ENCODE measurements around the gene TP53BP2. TPM values are rescaled to one million over a fixed set of nuclear protein-coding genes. Genes with fewer than 3 reads are reported as not detected.
A peak's percentile ranks its signal among the peaks of the same experiment; 100 is the strongest.

TP53BP2 gene
- total RNA-seq, 1 donor from 2014 or later, result 47.4 TPM

DNA sequence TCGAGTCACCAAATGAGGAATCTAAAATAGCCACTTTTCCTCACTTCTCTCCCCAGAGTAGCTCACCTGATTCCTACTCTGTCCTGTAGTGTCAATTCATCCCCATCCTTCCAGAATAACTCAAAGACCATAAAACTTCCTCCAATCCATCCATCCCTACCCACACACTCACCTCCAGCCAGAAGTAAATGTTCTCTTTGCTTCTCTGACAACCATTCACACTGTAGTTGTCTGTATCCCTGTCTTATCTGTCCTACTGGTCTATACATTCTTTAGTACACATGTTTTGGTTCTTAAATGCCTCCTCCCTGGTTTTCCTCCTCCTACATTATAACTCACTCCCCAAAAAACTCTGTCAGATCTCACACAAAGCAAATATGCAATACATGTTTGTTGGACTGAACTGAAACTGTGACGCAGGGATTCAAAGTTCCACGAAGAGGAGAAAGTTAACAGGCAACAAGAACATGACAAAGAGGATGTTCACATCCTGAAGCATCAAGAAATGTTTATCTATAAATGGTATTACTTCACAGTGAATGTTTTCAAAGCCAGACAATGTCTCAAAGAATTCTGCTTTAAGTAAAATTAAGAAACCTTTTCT is 11.0 kb downstream of the TP53BP2 start:
- no peaks in the 10 kb centered on the region for H3K36me3 Mint-ChIP-seq (ENCODE audit: low read depth)
- TF ChIP-seq CTCF (IDR thresholded peaks at IDR 0.05), result no peak
- no peak for DNase-seq (ENCODE audit: low spot score)
- H3K27me3 Mint-ChIP-seq (ENCODE audit: low read depth), result no peaks in the 10 kb centered on the region
- peaks cover 44% of the 10 kb centered on the region for H3K4me1 Mint-ChIP-seq (ENCODE audit: low read depth)
- no peak overlapping the region for H3K4me3 Mint-ChIP-seq (ENCODE audit: unreplicated experiment)
- H3K27ac Mint-ChIP-seq (ENCODE audit: unreplicated experiment), result no peak overlapping the region
- no peaks in the 10 kb centered on the region for H3K9me3 Mint-ChIP-seq (ENCODE audit: low read depth)

- no peak for TF ChIP-seq CTCF (IDR thresholded peaks at IDR 0.05)
- Mint-ChIP-seq H3K9me3 (ENCODE audit: low read depth) (no peaks in the 10 kb centered on the region), H3K27me3 (ENCODE audit: low read depth) (no peaks in the 10 kb centered on the region), H3K27ac (ENCODE audit: unreplicated experiment) (no peak overlapping the region), H3K4me3 (ENCODE audit: unreplicated experiment) (no peak overlapping the region), H3K36me3 (ENCODE audit: low read depth) (no peaks in the 10 kb centered on the region), H3K4me1 (ENCODE audit: low read depth) (peaks cover 46% of the 10 kb centered on the region)
- DNase-seq (ENCODE audit: low spot score), result no peak
Measured at GRCh38 chr1:223833948-223834347, 11.8 kb downstream of the TP53BP2 start.

DNA sequence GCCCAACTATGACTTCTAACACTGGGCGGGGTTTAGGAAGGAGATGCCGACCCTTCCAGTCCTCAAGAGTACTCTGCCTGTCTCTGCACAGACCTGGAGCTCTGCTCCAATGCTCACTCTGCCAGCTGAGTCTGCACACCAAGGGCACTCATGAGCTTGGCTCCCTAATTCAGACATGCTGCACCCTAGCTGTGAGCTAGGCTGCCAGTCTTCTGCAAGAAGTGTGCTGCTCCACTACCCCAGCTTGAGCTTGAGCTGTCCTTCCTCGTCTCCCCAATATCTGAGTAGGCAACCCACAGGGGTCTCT is 13.2 kb downstream of the TP53BP2 start:
- Mint-ChIP-seq H3K9me3 (ENCODE audit: low read depth) (no peaks in the 10 kb centered on the region), H3K4me3 (ENCODE audit: unreplicated experiment) (no peak overlapping the region), H3K4me1 (ENCODE audit: low read depth) (peaks cover 36% of the 10 kb centered on the region), H3K27ac (ENCODE audit: unreplicated experiment) (peak overlapping the region; percentile 97), H3K36me3 (ENCODE audit: low read depth) (no peaks in the 10 kb centered on the region), H3K27me3 (ENCODE audit: low read depth) (no peaks in the 10 kb centered on the region)
- no peak for DNase-seq (ENCODE audit: low spot score)
- no peak for TF ChIP-seq CTCF (IDR thresholded peaks at IDR 0.05)

DNA sequence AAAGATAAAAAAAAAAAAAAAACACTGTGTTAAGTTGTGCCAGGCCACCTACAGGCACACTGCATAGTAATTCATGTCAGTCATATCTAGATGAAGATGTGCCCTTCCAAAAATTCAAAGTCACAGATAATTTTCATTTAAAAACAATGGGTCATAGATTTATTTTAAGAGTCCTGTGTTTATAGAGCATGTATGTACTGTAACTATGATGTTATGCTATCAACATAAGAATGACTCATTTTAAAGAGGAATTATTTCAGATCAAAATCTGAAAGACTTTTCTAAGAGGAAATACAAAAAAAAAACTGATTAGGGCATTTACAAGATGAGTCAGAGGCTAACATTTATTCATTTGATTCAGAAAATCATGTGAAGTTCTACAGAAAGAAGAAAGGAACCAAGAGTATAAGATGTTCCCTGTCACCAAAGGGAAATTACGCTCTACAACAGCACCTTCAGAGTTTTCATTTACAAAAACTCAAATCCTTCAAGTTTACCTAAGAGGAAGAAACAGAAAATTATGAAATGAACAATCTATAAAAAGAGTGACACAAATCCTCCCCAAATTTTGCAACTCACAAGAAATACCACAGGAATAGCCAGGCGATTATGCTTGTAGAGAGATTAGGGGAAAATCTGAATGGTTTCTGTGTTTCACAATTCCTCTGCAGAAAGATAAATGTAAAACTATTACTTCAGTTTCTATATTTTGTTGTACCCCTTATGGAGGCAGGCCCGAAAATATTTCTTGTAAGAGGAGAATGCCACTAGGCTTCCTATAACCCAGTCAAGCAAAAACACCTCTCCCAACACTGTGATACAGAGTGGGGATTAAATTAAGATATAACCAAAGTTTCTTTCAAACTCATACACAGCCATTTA is 13.8 kb downstream of the TP53BP2 start:
- H3K9me3 Mint-ChIP-seq (ENCODE audit: low read depth), result no peaks in the 10 kb centered on the region
- H3K27ac Mint-ChIP-seq (ENCODE audit: unreplicated experiment), result peak overlapping the region; percentile 97
- H3K4me3 Mint-ChIP-seq (ENCODE audit: unreplicated experiment), result no peak overlapping the region
- peaks cover 37% of the 10 kb centered on the region for H3K4me1 Mint-ChIP-seq (ENCODE audit: low read depth)
- H3K27me3 Mint-ChIP-seq (ENCODE audit: low read depth), result no peaks in the 10 kb centered on the region
- DNase-seq (ENCODE audit: low spot score), result no peak
- TF ChIP-seq CTCF (IDR thresholded peaks at IDR 0.05), result peak; percentile 48
- H3K36me3 Mint-ChIP-seq (ENCODE audit: low read depth), result no peaks in the 10 kb centered on the region

DNA sequence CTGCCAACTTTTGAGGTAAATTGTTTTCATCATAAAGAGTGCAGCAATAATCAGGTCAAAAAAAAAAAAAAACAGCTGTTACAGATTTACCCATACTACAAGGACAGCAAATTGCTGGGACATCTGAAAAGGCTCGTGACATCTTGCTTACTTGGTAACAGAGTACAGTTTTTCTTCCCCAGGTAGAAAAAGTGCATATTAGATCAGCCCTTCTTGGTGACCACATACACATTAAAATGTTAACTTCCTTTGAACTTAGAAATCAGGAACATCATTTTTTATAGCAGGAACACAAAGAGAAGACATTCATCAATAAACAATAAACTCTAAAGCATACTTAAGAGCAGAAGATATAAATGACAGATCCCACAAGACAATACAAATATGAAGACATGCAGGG is 16.1 kb downstream of the TP53BP2 start:
- DNase-seq (ENCODE audit: low spot score), result no peak
- Mint-ChIP-seq H3K27me3 (ENCODE audit: low read depth) (no peaks in the 10 kb centered on the region), H3K27ac (ENCODE audit: unreplicated experiment) (peak overlapping the region; percentile 17), H3K4me1 (ENCODE audit: low read depth) (peaks cover 51% of the 10 kb centered on the region), H3K36me3 (ENCODE audit: low read depth) (no peaks in the 10 kb centered on the region), H3K4me3 (ENCODE audit: unreplicated experiment) (no peak overlapping the region), H3K9me3 (ENCODE audit: low read depth) (no peaks in the 10 kb centered on the region)
- TF ChIP-seq CTCF (IDR thresholded peaks at IDR 0.05), result no peak

Measured in chondrocyte (in vitro differentiated cells).